ENCODE data around the gene AK5.

- no peak for TF ChIP-seq CTCF (IDR thresholded peaks at IDR 0.05; ENCODE audit: insufficient read depth, low read length, poor library complexity, severe bottlenecking)
- no peak for TF ChIP-seq EZH2phosphoT487 (conservative IDR thresholded peaks at IDR 0.05; ENCODE audit: low read length)
Measured at GRCh38 chr1:77375990-77376389, 94.2 kb downstream of the AK5 start.
